Activated CD8-positive, alpha-beta memory T cell treated with anti-CD3 and anti-CD28 coated beads, Interleukin-2, amount 50 U/mL, for 1 hour (primary cell): ENCODE results near the gene CDH11.

ENCODE experiments used
- DNase-seq: peaks from one replicate; pipeline ENCODE4 v3.0.0-alpha.2; 2020; ENCODE audit errors: extremely low read depth

CDH11 gene

DNA sequence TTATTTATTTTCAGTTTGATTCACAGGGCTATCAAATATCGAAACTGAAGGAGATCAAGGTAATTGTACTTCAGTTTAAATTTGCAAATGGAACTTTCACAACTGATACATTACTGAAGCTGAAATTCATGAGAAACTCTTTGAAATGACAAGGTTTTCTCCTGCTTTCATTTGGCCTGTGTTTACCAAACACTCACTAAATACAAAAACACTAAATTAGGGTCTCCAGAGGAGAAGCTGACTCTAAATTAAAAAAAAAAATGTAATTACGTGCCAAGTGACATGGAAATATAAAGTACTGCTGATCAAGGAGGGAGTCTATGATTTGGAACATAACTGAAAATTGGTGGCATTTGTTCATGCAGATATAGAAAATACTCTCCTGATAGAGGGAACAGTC lies 205.8 kb downstream of the CDH11 start:
- no peak for DNase-seq

- DNase-seq, result no peak
These were observed 211.5 kb downstream of the CDH11 start for GRCh38 chr16:64910356-64910755.

DNA sequence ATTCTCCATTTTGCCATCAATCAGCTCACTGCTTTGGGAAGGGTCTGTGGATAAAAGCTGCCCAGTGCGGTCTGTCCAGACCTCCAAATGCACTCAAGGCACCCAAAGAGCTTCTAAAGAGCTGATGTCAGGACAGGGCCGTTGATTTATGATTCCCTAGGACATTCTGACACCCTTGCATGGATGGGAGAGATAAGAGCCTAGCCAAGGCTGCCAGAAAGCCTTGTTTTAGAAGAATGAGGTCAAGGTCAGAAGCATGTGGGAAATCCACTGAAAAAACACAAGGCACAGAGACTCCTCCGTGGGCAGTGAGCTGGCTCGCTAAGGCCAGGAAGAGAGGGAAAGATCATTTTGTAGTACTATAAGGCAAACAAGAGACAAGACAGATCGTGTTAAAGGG lies 214.0 kb downstream of the CDH11 start:
- no peak for DNase-seq

DNA sequence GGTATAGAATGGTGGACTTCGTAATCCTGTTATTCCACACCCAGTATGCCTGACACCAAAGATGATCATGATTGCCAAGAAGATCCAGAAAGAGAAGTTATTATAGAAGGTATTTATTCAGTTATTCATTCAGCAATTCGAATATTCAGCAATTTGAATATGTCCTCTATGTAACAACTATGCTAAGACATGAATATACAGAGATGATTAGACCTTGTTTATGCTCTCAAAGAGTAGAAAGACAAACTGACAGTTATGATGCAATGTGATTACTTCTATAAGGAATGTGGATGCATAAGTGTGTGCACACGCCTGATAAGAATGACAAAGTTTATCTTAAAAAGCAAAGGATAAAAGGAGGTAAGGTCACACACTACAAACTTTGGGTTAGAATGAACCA lies 218.1 kb downstream of the CDH11 start:
- no peak for DNase-seq

- DNase-seq, result no peak
These were observed 221.3 kb downstream of the CDH11 start for GRCh38 chr16:64900517-64900916.

DNA sequence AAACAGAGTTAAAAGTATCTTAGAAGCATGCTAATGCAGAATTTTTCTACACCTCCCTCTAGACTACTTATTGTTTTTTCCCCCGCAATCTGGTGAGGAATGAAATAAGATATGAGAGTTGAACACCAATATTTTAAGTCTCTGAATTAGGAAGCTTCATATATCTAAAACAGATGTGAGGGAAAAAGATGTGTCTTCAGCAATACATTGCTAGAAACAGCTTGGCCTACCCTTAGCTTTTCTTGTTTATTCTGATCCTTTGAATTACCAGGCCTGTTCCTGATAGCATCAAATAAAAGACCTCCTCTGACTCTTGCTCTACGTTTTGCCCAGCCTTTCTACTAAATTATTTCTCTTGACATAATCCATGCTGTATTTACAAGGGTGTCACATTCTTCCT lies 221.8 kb downstream of the CDH11 start:
- no peak for DNase-seq

DNA sequence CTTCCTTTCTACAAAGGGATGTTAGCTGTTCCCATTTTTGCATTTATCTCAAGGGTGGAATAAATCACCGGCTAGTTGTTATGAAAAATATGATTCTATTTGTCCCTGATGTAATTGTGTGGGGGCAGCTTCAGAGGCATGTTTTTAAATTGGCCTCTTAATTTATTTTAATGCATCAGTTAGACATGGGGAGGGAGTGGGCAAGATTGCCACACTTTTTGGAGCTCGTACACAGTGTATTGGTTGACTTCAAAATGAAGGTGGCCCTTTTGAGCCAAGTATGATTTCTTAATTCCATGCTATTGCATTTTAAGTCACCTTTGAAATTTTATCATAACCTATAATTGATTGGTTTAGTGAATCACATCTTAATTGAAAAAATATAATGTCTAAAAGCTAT lies 223.7 kb downstream of the CDH11 start:
- no peak for DNase-seq
